ENCODE data around the gene HIGD1A.
A peak's percentile ranks its signal among the peaks of the same experiment; 100 is the strongest.

HIGD1A gene

GRCh38 chr3:42804106-42804830, at the start of gene HIGD1A:
Gene HIGD1A (minus strand): TSS chr3:42804490. CDS start chr3:42794253, 10,237 bp downstream.
- peak; percentile 86 for DNase-seq (ENCODE audit: low read depth)

- no peak for DNase-seq (ENCODE audit: low read depth)
Measured at GRCh38 chr3:42853739-42854302, 49.5 kb upstream of the HIGD1A start.

- no peak for DNase-seq (ENCODE audit: low read depth)
Measured at GRCh38 chr3:42853056-42853455, 48.8 kb upstream of the HIGD1A start.

DNA sequence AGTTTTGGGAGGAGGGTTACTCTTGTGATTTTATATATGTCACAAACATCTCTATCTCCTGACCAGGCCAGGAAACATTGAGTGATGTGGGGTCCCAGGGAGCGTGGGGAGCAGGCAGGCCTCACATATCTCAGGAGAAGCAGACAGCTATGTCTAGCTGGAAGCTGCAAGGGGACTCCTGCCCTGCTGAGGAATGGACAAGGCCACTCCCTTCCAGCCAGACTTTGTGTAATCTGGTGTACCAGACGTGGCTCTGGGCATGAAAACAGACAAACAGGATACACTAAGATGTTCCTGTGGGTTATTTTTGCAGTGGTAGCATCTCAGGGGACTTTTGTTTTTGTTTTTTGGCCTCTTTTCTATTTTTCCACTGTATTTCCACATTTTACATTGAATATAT, 48.2 kb upstream of the HIGD1A start:
- no peak for DNase-seq (ENCODE audit: low read depth)

- no peak for DNase-seq (ENCODE audit: low read depth)
Measured at GRCh38 chr3:42851228-42851834, 47.0 kb upstream of the HIGD1A start.

DNA sequence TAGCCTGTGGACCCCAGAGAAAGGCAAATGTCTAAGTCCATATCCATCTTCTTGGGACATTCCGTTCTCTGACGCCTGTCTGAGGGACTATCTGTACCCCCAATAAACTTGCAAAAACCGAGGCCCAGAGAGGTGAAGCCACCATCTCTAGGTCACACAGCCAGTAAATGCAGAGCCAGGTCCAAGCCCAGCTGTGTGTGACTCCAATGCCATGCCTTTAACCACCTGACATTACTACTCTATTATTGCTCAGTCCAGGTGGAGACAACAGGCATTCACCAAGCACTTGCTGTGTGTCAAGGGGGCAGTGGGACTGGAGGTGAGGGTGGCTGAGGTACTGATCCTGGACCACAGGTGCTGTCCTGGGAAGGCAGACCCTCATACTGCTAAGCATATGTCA, 46.0 kb upstream of the HIGD1A start:
- no peak for DNase-seq (ENCODE audit: low read depth)

- no peak for DNase-seq (ENCODE audit: low read depth)
Measured at GRCh38 chr3:42849017-42849416, 44.7 kb upstream of the HIGD1A start.

GRCh38 chr3:42847731-42848130, 43.4 kb upstream of the HIGD1A start:
- DNase-seq (ENCODE audit: low read depth), result no peak

- no peak for DNase-seq (ENCODE audit: low read depth)
Measured at GRCh38 chr3:42846685-42847522, 42.6 kb upstream of the HIGD1A start.

GRCh38 chr3:42844815-42845214, 40.5 kb upstream of the HIGD1A start:
- DNase-seq (ENCODE audit: low read depth), result no peak

GRCh38 chr3:42844412-42844713, 40.1 kb upstream of the HIGD1A start:
- DNase-seq (ENCODE audit: low read depth), result no peak

DNA sequence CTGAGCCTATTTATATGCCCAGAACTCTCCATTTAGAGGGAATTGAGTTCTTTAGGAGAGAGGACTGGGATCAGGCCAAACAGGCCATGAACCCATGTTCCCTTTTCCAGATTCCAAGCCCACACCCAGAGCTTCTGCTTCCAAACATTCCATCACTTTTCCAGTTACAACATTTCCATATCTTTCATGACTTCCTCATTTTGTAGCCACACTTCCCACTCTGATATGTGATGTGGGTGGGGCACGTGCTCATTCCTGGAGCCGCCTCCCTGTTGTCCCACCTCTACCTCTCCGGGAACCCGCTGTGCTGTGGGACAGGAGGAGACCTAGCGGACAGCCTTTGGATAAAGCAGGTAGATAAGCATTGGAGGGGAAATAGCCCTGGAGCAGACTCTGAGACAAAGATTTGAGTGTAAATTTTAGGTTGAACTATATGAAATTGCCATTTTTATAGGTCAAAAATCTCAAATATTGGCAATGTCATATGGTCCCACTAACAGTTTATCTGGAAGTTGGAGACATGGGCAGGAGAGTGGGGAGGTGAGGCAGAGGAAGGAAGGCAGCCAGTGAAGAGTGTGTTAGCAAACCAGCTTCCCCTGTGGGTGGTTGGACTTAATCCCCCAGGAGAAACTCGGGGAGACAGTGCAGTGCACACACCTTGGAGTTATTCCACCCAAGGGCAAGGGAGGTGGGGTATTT, 39.6 kb upstream of the HIGD1A start:
- DNase-seq (ENCODE audit: low read depth), result no peak

GRCh38 chr3:42841332-42841731, 37.0 kb upstream of the HIGD1A start:
- no peak for DNase-seq (ENCODE audit: low read depth)

GRCh38 chr3:42839616-42840015, 35.3 kb upstream of the HIGD1A start:
- DNase-seq (ENCODE audit: low read depth), result no peak

GRCh38 chr3:42838571-42838970, 34.3 kb upstream of the HIGD1A start:
- no peak for DNase-seq (ENCODE audit: low read depth)

- no peak for DNase-seq (ENCODE audit: low read depth)
Measured at GRCh38 chr3:42836150-42837123, 32.1 kb upstream of the HIGD1A start.

DNA sequence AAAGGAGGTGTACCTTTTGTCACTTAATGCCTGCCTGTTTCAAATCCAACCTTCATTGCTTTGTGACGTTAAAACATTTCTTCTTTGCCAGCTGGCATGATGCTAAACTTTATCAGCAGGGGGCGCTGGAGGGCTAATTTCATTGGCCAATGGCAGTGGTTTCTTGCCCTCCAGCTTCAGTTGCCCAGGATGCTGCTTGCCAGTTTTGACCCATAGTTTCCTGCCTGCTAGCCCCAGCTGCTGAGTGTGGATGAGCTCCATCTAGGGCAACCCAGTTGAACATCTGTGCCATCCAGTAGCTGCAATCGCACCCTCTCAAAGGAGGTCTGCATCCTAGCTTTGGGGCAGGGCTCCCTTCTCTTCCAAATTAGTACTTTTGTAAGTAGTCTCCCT, 27.0 kb upstream of the HIGD1A start:
- DNase-seq (ENCODE audit: low read depth), result peak; percentile 58

- DNase-seq (ENCODE audit: low read depth), result no peak
Measured at GRCh38 chr3:42830437-42831320, 26.4 kb upstream of the HIGD1A start.

- no peak for DNase-seq (ENCODE audit: low read depth)
Measured at GRCh38 chr3:42829628-42830436, 25.5 kb upstream of the HIGD1A start.

Data from stimulated activated CD8-positive, alpha-beta memory T cell treated with anti-CD3 and anti-CD28 coated beads, Interleukin-7, amount 100 ng/mL, for 24 hours (primary cell).